ENCODE results near the gene ISCA2. TPM values are rescaled to one million over a fixed set of nuclear protein-coding genes. Genes with fewer than 3 reads are reported as not detected.
"Not testable (repeated sequence)": the region's sequence is repeated elsewhere in the genome, so short reads cannot be mapped to it uniquely, and the experiment has no call there.

The ISCA2 gene
- total RNA-seq (2022) (28.5 and 33.0 TPM in 2 replicates), Bru-seq, nascent RNA (percentile 84 among the genes with signal in this experiment), BruChase-seq, experiment 1, labeled RNA remaining after a 2-hour chase (percentile 85 among the genes with signal in this experiment), BruChase-seq, experiment 2, labeled RNA remaining after a 6-hour chase (percentile 81 among the genes with signal in this experiment)
- long read RNA-seq, transcript ISCA2-204 (4 exons, 2,626 nt) = major isoform, 116 of 127 reads
- long read RNA-seq, partial matches to known transcripts = 1 of 127 reads
- long read RNA-seq, other reads (novel, unspliced or antisense) = 6 of 127 reads

DNA sequence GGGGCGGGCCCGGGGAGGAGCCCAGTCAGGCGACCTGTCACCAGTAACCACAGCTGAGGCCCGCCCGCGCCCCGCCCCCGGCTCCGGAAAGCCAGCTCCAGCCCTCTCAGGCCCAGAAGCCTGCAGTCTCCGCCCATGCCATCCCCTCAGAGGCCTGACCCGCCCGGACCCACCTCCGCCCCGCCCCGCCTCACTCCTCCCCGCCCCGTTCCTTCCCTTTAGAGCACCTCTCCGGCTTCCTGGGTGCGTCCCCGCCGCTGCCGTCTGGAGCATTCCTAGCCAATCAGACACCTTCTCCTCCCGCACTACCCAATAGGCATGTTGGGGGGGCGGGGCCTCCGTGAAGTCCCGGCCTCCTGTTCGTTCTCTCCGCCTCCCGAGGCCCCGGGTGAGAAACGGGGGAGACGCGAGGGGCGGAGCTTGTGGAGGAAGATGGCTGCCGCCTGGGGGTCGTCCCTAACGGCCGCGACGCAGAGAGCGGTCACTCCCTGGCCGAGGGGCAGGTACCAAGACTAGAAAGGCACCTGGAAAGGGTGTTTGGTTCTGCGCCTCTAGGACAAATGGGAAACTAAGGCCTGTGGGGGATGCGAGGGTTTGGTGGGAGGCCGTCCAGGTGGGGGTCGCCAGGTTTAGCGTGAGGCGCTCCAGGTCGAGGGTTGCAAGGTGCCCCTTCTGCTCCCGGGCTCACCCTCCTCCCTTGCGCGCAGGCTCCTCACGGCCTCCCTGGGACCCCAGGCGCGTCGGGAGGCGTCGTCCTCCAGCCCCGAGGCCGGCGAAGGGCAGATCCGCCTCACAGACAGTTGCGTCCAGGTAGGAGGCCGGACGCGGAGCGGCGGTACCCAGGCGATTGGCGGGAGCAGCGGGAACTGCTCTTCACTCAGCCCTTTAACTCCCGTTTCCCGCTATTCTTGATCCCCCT, at the start of gene ISCA2:
Gene ISCA2 (plus strand): TSS at position 423 of the 919 bp plus-strand sequence. CDS start 10 bp downstream, at position 433.
- no peak for TF ChIP-seq CTCF (IDR thresholded peaks at IDR 0.05; ENCODE audit: insufficient read depth in 1 of 2, low read depth in 1 of 2, low read length in 1 of 2, severe bottlenecking in 1 of 2, unreplicated experiment in 1 of 2)
- peaks cover 11% of the 10 kb centered on the region for H3K36me3 Mint-ChIP-seq (ENCODE audit: insufficient read depth, unreplicated experiment)
- Histone ChIP-seq H3K27me3 (replicated peaks; ENCODE audit: control insufficient read depth, insufficient read depth, low read length) (no peaks in the 10 kb centered on the region), H3K9me3 (no peaks in the 10 kb centered on the region), H3K36me3 (ENCODE audit: control insufficient read depth, insufficient read depth, low read length) (no peaks in the 10 kb centered on the region), H3K4me1 (peaks cover 27% of the 10 kb centered on the region), H3K4me3 (ENCODE audit: low read depth, low read length) (peak within 1 kb of the TSS; percentile 97)
- peaks cover 6% of the 10 kb centered on the region for H3K4me1 Mint-ChIP-seq (ENCODE audit: low read depth, unreplicated experiment)
- no peaks in the 10 kb centered on the region for H3K9me3 Mint-ChIP-seq (ENCODE audit: unreplicated experiment)
- H3K27me3 Mint-ChIP-seq (ENCODE audit: insufficient read depth, unreplicated experiment) = no peaks in the 10 kb centered on the region
- CTCF ChIA-PET = interaction anchor here (0.6 to 1.3 kb wide), 10 partner anchors 9 to 311 kb away, joined by 3 to 8 read pairs (median 4); partner anchors contain the start of gene VRTN
- H3K4me3 Mint-ChIP-seq (ENCODE audit: unreplicated experiment) = no peak within 1 kb of the TSS
- peak; percentile 100 for DNase-seq
- BruUV-seq (replicated peaks) = no TSS peak
- intact Hi-C loops (cut with micrococcal nuclease; ENCODE audit: unreplicated experiment) = loop anchor here (5.0 kb wide), 1 partner anchor 56 kb away; no protein-coding TSS in a partner anchor
- POLR2A ChIA-PET = interaction anchor here (0.5 to 1.3 kb wide), 8 partner anchors 27 to 645 kb away, joined by 3 to 8 read pairs (median 4); no protein-coding TSS in a partner anchor
- H3K27ac Mint-ChIP-seq (ENCODE audit: unreplicated experiment) = no peak within 1 kb of the TSS

DNA sequence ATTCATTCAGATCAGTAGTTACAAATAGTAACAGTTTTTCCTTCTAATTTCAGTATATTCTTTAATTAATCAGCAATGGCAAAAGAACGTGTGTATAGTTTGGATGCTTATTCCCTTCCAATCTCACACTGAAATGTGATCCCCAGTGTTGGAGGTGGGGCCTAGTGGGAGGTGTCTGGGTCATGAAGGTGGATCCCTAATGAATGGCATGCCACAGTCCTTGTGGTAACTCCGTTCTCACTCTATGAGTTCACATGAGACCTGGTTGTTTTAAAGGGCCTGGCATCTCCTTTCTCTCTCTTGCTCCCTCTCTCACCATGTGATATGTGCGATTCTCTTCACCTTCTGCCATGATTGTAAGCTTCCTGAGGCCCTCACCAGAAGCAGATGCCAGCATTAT, 48.7 kb upstream of the ISCA2 start:
- Mint-ChIP-seq H3K9me3 (ENCODE audit: unreplicated experiment) (no peaks in the 10 kb centered on the region), H3K36me3 (ENCODE audit: insufficient read depth, unreplicated experiment) (no peaks in the 10 kb centered on the region), H3K4me1 (ENCODE audit: low read depth, unreplicated experiment) (peaks cover 23% of the 10 kb centered on the region), H3K27me3 (ENCODE audit: insufficient read depth, unreplicated experiment) (peaks cover 5% of the 10 kb centered on the region), H3K4me3 (ENCODE audit: unreplicated experiment) (no peak overlapping the region), H3K27ac (ENCODE audit: unreplicated experiment) (no peak overlapping the region)
- Histone ChIP-seq H3K9me3 (no peaks in the 10 kb centered on the region), H3K4me1 (peaks cover 6% of the 10 kb centered on the region), H3K27me3 (replicated peaks; ENCODE audit: control insufficient read depth, insufficient read depth, low read length) (no peaks in the 10 kb centered on the region), H3K36me3 (ENCODE audit: control insufficient read depth, insufficient read depth, low read length) (no peaks in the 10 kb centered on the region), H3K4me3 (ENCODE audit: low read depth, low read length) (no peak overlapping the region)
- BruUV-seq (replicated peaks) = no TSS peak
- ChIA-PET POLR2A (no interaction called here), CTCF (no interaction called here)
- no peak for DNase-seq
- no peak for TF ChIP-seq CTCF (IDR thresholded peaks at IDR 0.05; ENCODE audit: insufficient read depth in 1 of 2, low read depth in 1 of 2, low read length in 1 of 2, severe bottlenecking in 1 of 2, unreplicated experiment in 1 of 2)
- intact Hi-C loops (cut with micrococcal nuclease; ENCODE audit: unreplicated experiment) = no loop called here

GRCh38 chr14:74454397-74454796, 39.2 kb upstream of the ISCA2 start:
- H3K36me3 Mint-ChIP-seq (ENCODE audit: insufficient read depth, unreplicated experiment); DNase-seq; H3K27ac Mint-ChIP-seq (ENCODE audit: unreplicated experiment); H3K27me3 Mint-ChIP-seq (ENCODE audit: insufficient read depth, unreplicated experiment); H3K27me3 ChIP-seq (replicated peaks; ENCODE audit: control insufficient read depth, insufficient read depth, low read length); BruUV-seq (replicated peaks); CTCF ChIA-PET; H3K4me3 Mint-ChIP-seq (ENCODE audit: unreplicated experiment); H3K4me1 Mint-ChIP-seq (ENCODE audit: low read depth, unreplicated experiment); H3K4me3 ChIP-seq (ENCODE audit: low read depth, low read length); intact Hi-C loops (cut with micrococcal nuclease; ENCODE audit: unreplicated experiment); H3K36me3 ChIP-seq (ENCODE audit: control insufficient read depth, insufficient read depth, low read length); H3K4me1 ChIP-seq; POLR2A ChIA-PET; H3K9me3 Mint-ChIP-seq (ENCODE audit: unreplicated experiment): not testable (repeated sequence)
- H3K9me3 ChIP-seq = peaks cover 14% of the 10 kb centered on the region; the same call in 1 of the 2 replicates

Measured in Caco-2 (cell line).